Vagina (tissue), 2 donors: ENCODE measurements around the gene UBL4B.

Source experiments
- CTCF ChIP-seq, 3 experiments: fragments of 450-650 bp in 2 of 3; fragments of 200-600 bp in 1 of 3; sonication (generic) in 1 of 3; IDR thresholded peaks; one replicate each; pipeline ENCODE4 v1.5.1; 2017 to 2019; ENCODE audit warnings: antibody characterized with exemption in 3 of 3, mild to moderate bottlenecking in 2 of 3, moderate library complexity in 2 of 3
- POLR2A ChIP-seq, 2 donors: fragments of 450-650 bp; IDR thresholded peaks; one replicate each; pipeline ENCODE4 v1.6.1; 2017; ENCODE audit warnings: antibody characterized with exemption in 2 of 2, mild to moderate bottlenecking in 2 of 2, moderate library complexity in 2 of 2

GRCh38 chr1:110062612-110063011, 49.6 kb upstream of the UBL4B start:
- TF ChIP-seq CTCF (IDR thresholded peaks at IDR 0.05) (no peak), POLR2A (IDR thresholded peaks at IDR 0.05) (no peak)
